K562 (cell line): Measurements from ENCODE around the gene TMEM121B. TPM values are rescaled to one million over a fixed set of nuclear protein-coding genes. Genes with fewer than 3 reads are reported as not detected.

Source experiments
- ATF4 ChIP-seq: fragments of 450-650 bp; formaldehyde crosslinking; IDR thresholded peaks from 2 replicates; pipeline ENCODE4 v1.4.0; 2022; ENCODE audit warnings: mild to moderate bottlenecking, moderate library complexity
- BDP1 ChIP-seq: IDR thresholded peaks from 3 replicates; pipeline ENCODE4 v1.6.1; 2011; ENCODE audit not compliant: insufficient read length, insufficient read depth
- CEBPZ ChIP-seq: fragments of 150-350 bp; IDR thresholded peaks from 2 replicates; pipeline ENCODE4 v1.6.1; 2014; ENCODE audit warnings: low read depth, mild to moderate bottlenecking, low read length, borderline replicate concordance
- CHD4 ChIP-seq: fragments of 200-600 bp; sonication (generic); IDR thresholded peaks from 3 replicates; pipeline ENCODE4 v1.6.1; 2012; ENCODE audit warnings: low read depth, mild to moderate bottlenecking, mixed read lengths, low read length, inconsistent platforms; ENCODE audit not compliant: insufficient read depth, insufficient replicate concordance, poor library complexity, severe bottlenecking
- FOSL1 ChIP-seq: fragments of 200-800 bp; sonication (Bioruptor generic); conservative IDR thresholded peaks from 2 replicates; pipeline ENCODE4 v1.6.1; 2016; ENCODE audit warnings: missing genetic modification characterization, missing compliant biosample characterization
- FUS ChIP-seq: fragments of 200-400 bp; formaldehyde crosslinking; optimal IDR thresholded peaks from 2 replicates; pipeline ENCODE3; 2017; ENCODE audit warnings: low read depth, low read length
- IRF2 ChIP-seq: sonication (generic); formaldehyde crosslinking; IDR thresholded peaks from 2 replicates; pipeline ENCODE4 v1.8.1; 2022; ENCODE audit warnings: mild to moderate bottlenecking, missing genetic modification reagents
- MAFF ChIP-seq: IDR thresholded peaks from 2 replicates; pipeline ENCODE4 v1.6.1; 2012; ENCODE audit warnings: low read length, improper control_type of control experiment
- MLLT1 ChIP-seq, 2 experiments: fragments of 450-650 bp; IDR thresholded peaks; 2 replicates each; pipeline ENCODE4 v1.6.1; 2016
- PBX2 ChIP-seq, 2 experiments: IDR thresholded peaks in 1 of 2; conservative IDR thresholded peaks in 1 of 2; 2 replicates each; pipeline ENCODE4 v1.6.1; 2016; ENCODE audit warnings: low read depth in 2 of 2, mild to moderate bottlenecking in 1 of 2, missing compliant biosample characterization in 1 of 2, missing genetic modification characterization in 1 of 2, moderate library complexity in 1 of 2
- SAFB ChIP-seq: fragments of 200-400 bp; formaldehyde crosslinking; IDR thresholded peaks from 2 replicates; pipeline ENCODE4 v1.6.1; 2017; ENCODE audit warnings: low read depth, low read length, borderline replicate concordance
- SIN3A ChIP-seq, 2 experiments: fragments of 150-350 bp in 1 of 2; IDR thresholded peaks; 2 replicates each; pipeline ENCODE4 v1.6.1; 2011 to 2016; ENCODE audit warnings: borderline replicate concordance in 2 of 2, low read depth in 2 of 2, low read length in 2 of 2, mild to moderate bottlenecking in 2 of 2, moderate library complexity in 2 of 2; ENCODE audit not compliant: control insufficient read depth in 1 of 2
- TEAD4 ChIP-seq, 2 experiments: sonication (generic) in 1 of 2; formaldehyde crosslinking in 1 of 2; IDR thresholded peaks; 2 replicates each; pipeline versions ENCODE4 v1.6.1 to v1.8.0; 2012 to 2022; ENCODE audit warnings: borderline replicate concordance in 1 of 2, inconsistent platforms in 1 of 2, low read length in 1 of 2, mild to moderate bottlenecking in 1 of 2, missing genetic modification reagents in 1 of 2
- ZBTB1 ChIP-seq: sonication (generic); formaldehyde crosslinking; IDR thresholded peaks from 2 replicates; pipeline ENCODE4 v1.8.1; 2023; ENCODE audit warnings: missing genetic modification reagents, low read depth, mild to moderate bottlenecking, borderline replicate concordance
- ZBTB8A ChIP-seq: fragments of 450-650 bp; IDR thresholded peaks from 2 replicates; pipeline ENCODE4 v1.6.1; 2018; ENCODE audit warnings: mild to moderate bottlenecking, moderate library complexity; ENCODE audit not compliant: partially characterized antibody
- ZNF121 ChIP-seq: sonication (generic); formaldehyde crosslinking; conservative IDR thresholded peaks from 2 replicates; pipeline ENCODE4 v1.8.0; 2022; ENCODE audit warnings: missing genetic modification reagents
- ZNF143 ChIP-seq: sonication (generic); formaldehyde crosslinking; IDR thresholded peaks from 2 replicates; pipeline ENCODE4 v1.9.0; 2022; ENCODE audit warnings: mild to moderate bottlenecking, missing genetic modification reagents
- ZNF77 ChIP-seq: fragments of 250-450 bp; sonication (Bioruptor Pico); IDR thresholded peaks from 2 replicates; pipeline ENCODE4 v1.5.0; 2020
- polyA plus RNA-seq, 8 experiments: library from polyadenylated mRNA; depleted of rRNA in 4 of 8; stranded (reverse) in 5 of 8; unstranded in 3 of 8; fragments of >200 nt; fragmentation: Nextera tagmentation in 2 of 8; fragmentation: Illumina TruSeq in 1 of 8; extraction: Ambion mirVana in 2 of 8; extraction: Trizol in 1 of 8; gene quantifications; 2 replicates each; pipeline versions ENCODE4 v1.2.1 to v1.2.3, GENCODE V29; 2011 to 2014; ENCODE audit warnings: inconsistent platforms in 1 of 8, missing spikeins in 1 of 8
- total RNA-seq, 7 experiments: library from RNA; depleted of rRNA in 6 of 7; stranded (reverse); fragments of >200 nt in 6 of 7; fragmentation: Illumina TruSeq in 2 of 7; extraction: Trizol in 2 of 7; gene quantifications; 2 replicates each; pipeline versions ENCODE4 v1.2.1 to v1.2.3, GENCODE V29; 2011 to 2021; ENCODE audit warnings: low replicate concordance in 1 of 7

The TMEM121B gene
- total and polyA plus RNA-seq, 9 of the 15 experiments (the other 6 are each of a cell fraction or from before 2014, with no cell fraction given): 0.03 to 0.07 (median 0.03) TPM; not detected in 6

- no peak for TF ChIP-seq CEBPZ
- peak in 1 of 2 experiments; percentile 86; a peak in 1 of 4 replicates for TF ChIP-seq MLLT1 (IDR thresholded peaks at IDR 0.05)
- TF ChIP-seq ATF4 (CRISPR knock-in tag): 0 out of 2 replicates have a peak, but pooled peaks have one; percentile 15
- TF ChIP-seq MAFF: no peak
- TF ChIP-seq SIN3A (IDR thresholded peaks at IDR 0.05; ENCODE audit: borderline replicate concordance in 2 of 2, control insufficient read depth in 1 of 2, low read depth in 2 of 2, low read length in 2 of 2): no peak
- peak; percentile 50; the same call in 1 of the 2 replicates for TF ChIP-seq TEAD4 (IDR thresholded peaks at IDR 0.05; ENCODE audit: low read length)
- TF ChIP-seq TEAD4 (CRISPR knock-in tag; IDR thresholded peaks at IDR 0.05; ENCODE audit: borderline replicate concordance): no peak
- TF ChIP-seq CHD4: no peak
- no peak for TF ChIP-seq ZBTB8A
- 0 out of 2 replicates have a peak, but pooled peaks have one; percentile 44 for TF ChIP-seq ZBTB1 (CRISPR knock-in tag)
- TF ChIP-seq FOSL1 (tag): no peak
- no peak for TF ChIP-seq IRF2 (CRISPR knock-in tag)
- TF ChIP-seq FUS: no peak
- TF ChIP-seq ZNF121 (CRISPR knock-in tag): no peak
- TF ChIP-seq BDP1: no peak
- TF ChIP-seq SAFB: no peak
- no peak for TF ChIP-seq ZNF143
- TF ChIP-seq ZNF77: no peak
- no peak for TF ChIP-seq PBX2 (CRISPR knock-in tag; IDR thresholded peaks at IDR 0.05; ENCODE audit: low read depth)
- no peak for TF ChIP-seq PBX2 (tag; conservative IDR thresholded peaks at IDR 0.05; ENCODE audit: low read depth)
Observed at GRCh38 chr22:17087498-17088131, 33.5 kb downstream of the TMEM121B start (continued).
